Smooth muscle cell (in vitro differentiated cells): ENCODE data around the gene DRICH1. TPM values are rescaled to one million over a fixed set of nuclear protein-coding genes. Genes with fewer than 3 reads are reported as not detected.

Experiments
- DNase-seq: peaks from one replicate; lab custom pipeline; 2025; ENCODE audit not compliant: unreplicated experiment; lab: John Stamatoyannopoulos, UW
- H2AFZ ChIP-seq: fragments of 200-600 bp; sonication (generic); 2 replicates; pipeline ENCODE4 v1.6.0; 2016; ENCODE audit warnings: antibody characterized with exemption, low read depth, mild to moderate bottlenecking
- H3F3A ChIP-seq: fragments of 200-600 bp; sonication (generic); 2 replicates; pipeline ENCODE4 v1.6.0; 2017; ENCODE audit warnings: antibody characterized with exemption, low read depth
- H3K27ac ChIP-seq: fragments of 200-600 bp; sonication (generic); 2 replicates; pipeline ENCODE4 v1.5.1; 2016; ENCODE audit warnings: low read depth, mild to moderate bottlenecking
- H3K27me3 ChIP-seq: fragments of 200-600 bp; sonication (generic); 2 replicates; pipeline ENCODE4 v1.6.1; 2016; ENCODE audit warnings: low read depth, mild to moderate bottlenecking
- H3K36me3 ChIP-seq: fragments of 200-600 bp; sonication (generic); 2 replicates; pipeline ENCODE4 v1.5.1; 2016; ENCODE audit warnings: low read depth
- H3K4me1 ChIP-seq: fragments of 200-600 bp; sonication (generic); 2 replicates; pipeline ENCODE4 v1.5.1; 2016; ENCODE audit warnings: low read depth
- H3K4me2 ChIP-seq: fragments of 200-600 bp; sonication (generic); 2 replicates; pipeline ENCODE4 v1.6.0; 2016; ENCODE audit warnings: mild to moderate bottlenecking
- H3K4me3 ChIP-seq: fragments of 200-600 bp; sonication (generic); 2 replicates; pipeline ENCODE4 v1.5.1; 2016; ENCODE audit warnings: mild to moderate bottlenecking
- H3K79me2 ChIP-seq: fragments of 200-600 bp; sonication (generic); 2 replicates; pipeline ENCODE4 v1.6.0; 2016; ENCODE audit warnings: low read depth, mild to moderate bottlenecking
- H3K9ac ChIP-seq: fragments of 200-600 bp; sonication (generic); 2 replicates; pipeline ENCODE4 v1.6.0; 2016; ENCODE audit warnings: low read depth
- H3K9me3 ChIP-seq: fragments of 200-600 bp; sonication (generic); replicated peaks from 2 replicates; pipeline ENCODE4 v1.5.1; 2016; ENCODE audit warnings: low read depth
- H4K20me1 ChIP-seq: fragments of 200-600 bp; sonication (generic); 2 replicates; pipeline ENCODE4 v1.6.0; 2016; ENCODE audit warnings: low read depth
- CTCF ChIP-seq: fragments of 200-600 bp; sonication (generic); IDR thresholded peaks from 2 replicates; pipeline ENCODE4 v1.5.1; 2017; ENCODE audit warnings: borderline replicate concordance, mild to moderate bottlenecking, antibody characterized with exemption; ENCODE audit not compliant: insufficient read depth, poor library complexity, severe bottlenecking
- WGBS: methylation state at CpG from one replicate; pipeline ENCODE4 v1.1.7; 2016; ENCODE audit warnings: low lambda C conversion rate; 5-methylcytosine and 5-hydroxymethylcytosine counted together
- polyA plus RNA-seq: library from polyadenylated mRNA; unstranded; fragments of >200 nt; fragmentation: Nextera tagmentation; extraction: Ambion mirVana; gene quantifications from 2 replicates; pipeline ENCODE4 v1.2.1, GENCODE V29; 2016
- total RNA-seq: library from RNA; depleted of rRNA; stranded (reverse); fragments of >200 nt; gene quantifications from 2 replicates; pipeline ENCODE4 v1.2.3, GENCODE V29; 2014

The DRICH1 gene
- total and polyA plus RNA-seq, 2 experiments from 2014 or later: not detected

- Histone ChIP-seq H3K27ac (no peak overlapping the region), H2AFZ (no peak overlapping the region), H3K36me3 (no peaks in the 10 kb centered on the region), H3K9ac (no peak overlapping the region), H3K27me3 (peaks cover 16% of the 10 kb centered on the region), H3K4me1 (no peaks in the 10 kb centered on the region), H3F3A (no peaks in the 10 kb centered on the region), H4K20me1 (no peaks in the 10 kb centered on the region), H3K79me2 (no peaks in the 10 kb centered on the region), H3K4me2 (no peak overlapping the region), H3K9me3 (no peaks in the 10 kb centered on the region), H3K4me3 (no peak overlapping the region)
- TF ChIP-seq CTCF: no peak
- WGBS: 55% methylated on average over 7 of the region's 7 CpGs
- DNase-seq: no peak
Measured at GRCh38 chr22:23613193-23613972, 18.7 kb downstream of the DRICH1 start.

GRCh38 chr22:23609983-23610781 lies 21.9 kb downstream of the DRICH1 start:
- Histone ChIP-seq H4K20me1 (no peaks in the 10 kb centered on the region), H3K4me1 (no peaks in the 10 kb centered on the region), H3K9me3 (no peaks in the 10 kb centered on the region), H3K4me2 (no peak overlapping the region), H3K4me3 (no peak overlapping the region), H3K9ac (no peak overlapping the region), H3K27me3 (no peaks in the 10 kb centered on the region), H3K36me3 (no peaks in the 10 kb centered on the region), H3K79me2 (no peaks in the 10 kb centered on the region), H2AFZ (no peak overlapping the region), H3F3A (no peaks in the 10 kb centered on the region), H3K27ac (no peak overlapping the region)
- no peak for TF ChIP-seq CTCF
- 82% methylated on average over 12 of the region's 12 CpGs for WGBS
- no peak for DNase-seq

- Histone ChIP-seq H3K27ac (no peak overlapping the region), H3K79me2 (no peaks in the 10 kb centered on the region), H3K27me3 (peaks cover 9% of the 10 kb centered on the region), H2AFZ (no peak overlapping the region), H3K9ac (no peak overlapping the region), H4K20me1 (no peaks in the 10 kb centered on the region), H3K36me3 (no peaks in the 10 kb centered on the region), H3K4me2 (no peak overlapping the region), H3K9me3 (no peaks in the 10 kb centered on the region), H3F3A (no peaks in the 10 kb centered on the region), H3K4me1 (no peaks in the 10 kb centered on the region), H3K4me3 (no peak overlapping the region)
- TF ChIP-seq CTCF: no peak
- DNase-seq: no peak
- WGBS: 22% methylated on average over 6 of the region's 6 CpGs
Measured at GRCh38 chr22:23608583-23608982, 23.5 kb downstream of the DRICH1 start.
